Transverse colon (tissue), 4 donors: ENCODE measurements around the gene OLFM1. TPM values are rescaled to one million over a fixed set of nuclear protein-coding genes. Genes with fewer than 3 reads are reported as not detected.

Experiments used
- DNase-seq: peaks from one replicate; pipeline ENCODE4 v3.0.0-alpha.2; 2019
- H3K27ac ChIP-seq, 4 donors: fragments of 200-600 bp; sonication (generic); 2 replicates each; pipeline ENCODE4 v1.5.1; 2016 to 2018; ENCODE audit warnings: inconsistent platforms in 4 of 4
- H3K27me3 ChIP-seq: fragments of 200-600 bp; sonication (generic); 2 replicates; pipeline ENCODE4 v1.5.1; 2017; ENCODE audit warnings: inconsistent platforms
- H3K36me3 ChIP-seq, 4 donors: fragments of 200-600 bp; sonication (generic); 2 replicates each; pipeline ENCODE4 v1.5.1; 2017 to 2019; ENCODE audit warnings: inconsistent platforms in 4 of 4
- H3K4me1 ChIP-seq, 4 donors: fragments of 200-600 bp; sonication (generic); 2 replicates each; pipeline ENCODE4 v1.5.1; 2017 to 2020; ENCODE audit warnings: inconsistent platforms in 4 of 4
- H3K4me3 ChIP-seq, 4 donors: fragments of 200-600 bp; sonication (generic); 1 replicate in 1 of 4; 2 replicates in 3 of 4; pipeline versions ENCODE4 v1.5.1 to v1.6.1; 2017 to 2019; ENCODE audit warnings: inconsistent platforms in 4 of 4
- H3K9me3 ChIP-seq, 2 donors: fragments of 200-600 bp; sonication (generic); 2 replicates each; pipeline ENCODE4 v1.5.1; 2017 to 2019; ENCODE audit warnings: inconsistent platforms in 2 of 2
- EP300 ChIP-seq: sonication (generic); formaldehyde crosslinking; IDR thresholded peaks from one replicate; pipeline ENCODE4 v1.6.1; 2017; ENCODE audit warnings: antibody characterized with exemption, low read depth
- POLR2A ChIP-seq: fragments of 450-650 bp; IDR thresholded peaks from one replicate; pipeline ENCODE4 v1.6.1; 2016; ENCODE audit warnings: antibody characterized with exemption, mild to moderate bottlenecking, moderate library complexity
- POLR2AphosphoS5 ChIP-seq, 3 donors: sonication (generic); formaldehyde crosslinking; IDR thresholded peaks; one replicate each; pipeline ENCODE4 v1.6.1; 2016; ENCODE audit warnings: antibody characterized with exemption in 3 of 3
- WGBS, 2 donors: methylation state at CpG; one replicate each; pipeline ENCODE4 v1.1.5; 2018; ENCODE audit warnings: low coverage in 1 of 2; 5-methylcytosine and 5-hydroxymethylcytosine counted together
- in situ Hi-C, 4 donors: fragments of 200-750 bp; cut with MboI; loops; one replicate each; pipeline versions ENCODE4 v1.15.0 to v1.15.1; 2017; ENCODE audit warnings: low sequenced_read_pairs in 3 of 4, low pct_ligation_motif_present in 1 of 4, low pct_unique_long_range_greater_than_20kb in 1 of 4
- intact Hi-C: fragments of 100-400 bp; cut with DNase I; formaldehyde crosslinking; loops from one replicate; pipeline ENCODE4 v1.15.1; 2023; ENCODE audit warnings: low total_unique reads
- total RNA-seq, 4 donors: library from RNA; depleted of rRNA; stranded (reverse); fragments of >200 nt; gene quantifications; one replicate each; pipeline ENCODE4 v1.1.0, GENCODE V29; 2016
- TF ChIP-seq, protein P1 (sequence below), 5 experiments: fragments of 200-600 bp in 3 of 5; fragments of 450-650 bp in 2 of 5; sonication (generic) in 3 of 5; IDR thresholded peaks; 1 replicate in 2 of 5; 2 replicates in 3 of 5; pipeline ENCODE4 v1.5.1; 2016 to 2017; ENCODE audit warnings: antibody characterized with exemption in 5 of 5, inconsistent platforms in 3 of 5, mild to moderate bottlenecking in 2 of 5, moderate library complexity in 1 of 5

The OLFM1 gene
- total RNA-seq, 4 donors from 2014 or later = 3.7 to 7.8 (median 4.0) TPM; not detected in 1

DNA sequence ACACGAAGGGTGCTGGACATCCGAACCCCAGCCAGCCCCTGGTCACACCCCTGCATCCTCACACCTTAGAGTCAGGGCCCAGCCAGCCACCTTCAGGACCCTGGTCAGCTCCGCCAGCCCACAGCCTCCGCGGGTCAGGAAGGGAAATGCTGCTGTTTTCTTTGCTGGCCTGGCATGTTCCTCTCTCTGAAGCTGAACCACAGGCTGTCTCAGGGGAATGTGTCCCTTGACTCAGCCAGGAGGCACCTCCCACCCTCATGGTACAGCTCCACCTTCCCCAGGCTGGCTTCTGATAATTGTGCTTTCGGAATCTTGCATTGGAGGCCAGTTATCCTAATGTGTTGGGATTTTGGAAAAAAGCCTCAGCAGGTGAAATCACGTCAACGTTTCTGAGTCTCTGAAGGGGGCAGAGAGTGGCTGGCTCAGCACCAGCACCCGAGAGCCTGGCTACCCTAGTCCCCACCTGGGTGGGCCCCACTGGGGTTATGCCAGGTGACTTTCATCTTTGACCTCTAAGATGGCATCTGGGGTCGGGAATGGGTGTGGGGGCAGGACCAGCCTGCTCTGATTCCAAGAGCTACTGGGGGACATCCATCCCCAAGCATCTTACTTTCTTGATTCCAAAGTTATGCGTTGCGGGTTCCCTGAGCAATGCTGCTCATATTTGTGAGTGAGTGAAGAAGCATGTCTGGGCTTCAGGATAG is 9.8 kb upstream of the OLFM1 start:
- Histone ChIP-seq H3K27me3 (peaks cover 21% of the 10 kb centered on the region), H3K4me1 (peaks cover 0 to 15% (median 9%) of the 10 kb centered on the region in 4 donors), H3K9me3 (no peaks in the 10 kb centered on the region), H3K36me3 (no peaks in the 10 kb centered on the region), H3K4me3 (no peak overlapping the region), H3K27ac (no peak overlapping the region)
- intact Hi-C loops (no loop called here), in situ Hi-C loops (loop anchor here (25.0 kb wide), 2 partner anchors 260 to 335 kb away; no protein-coding TSS in a partner anchor)
- TF ChIP-seq, protein P1, sequence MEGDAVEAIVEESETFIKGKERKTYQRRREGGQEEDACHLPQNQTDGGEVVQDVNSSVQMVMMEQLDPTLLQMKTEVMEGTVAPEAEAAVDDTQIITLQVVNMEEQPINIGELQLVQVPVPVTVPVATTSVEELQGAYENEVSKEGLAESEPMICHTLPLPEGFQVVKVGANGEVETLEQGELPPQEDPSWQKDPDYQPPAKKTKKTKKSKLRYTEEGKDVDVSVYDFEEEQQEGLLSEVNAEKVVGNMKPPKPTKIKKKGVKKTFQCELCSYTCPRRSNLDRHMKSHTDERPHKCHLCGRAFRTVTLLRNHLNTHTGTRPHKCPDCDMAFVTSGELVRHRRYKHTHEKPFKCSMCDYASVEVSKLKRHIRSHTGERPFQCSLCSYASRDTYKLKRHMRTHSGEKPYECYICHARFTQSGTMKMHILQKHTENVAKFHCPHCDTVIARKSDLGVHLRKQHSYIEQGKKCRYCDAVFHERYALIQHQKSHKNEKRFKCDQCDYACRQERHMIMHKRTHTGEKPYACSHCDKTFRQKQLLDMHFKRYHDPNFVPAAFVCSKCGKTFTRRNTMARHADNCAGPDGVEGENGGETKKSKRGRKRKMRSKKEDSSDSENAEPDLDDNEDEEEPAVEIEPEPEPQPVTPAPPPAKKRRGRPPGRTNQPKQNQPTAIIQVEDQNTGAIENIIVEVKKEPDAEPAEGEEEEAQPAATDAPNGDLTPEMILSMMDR (IDR thresholded peaks at IDR 0.05) = no peak
- TF ChIP-seq POLR2AphosphoS5 (IDR thresholded peaks at IDR 0.05) (no peak), EP300 (no peak), POLR2A (no peak)
- DNase-seq = peak; percentile 5
- WGBS, 2 donors = 59% methylated on average over 12 of the region's 12 CpGs; no CpG with 5 or more reads in 1 of the 2 donors

DNA sequence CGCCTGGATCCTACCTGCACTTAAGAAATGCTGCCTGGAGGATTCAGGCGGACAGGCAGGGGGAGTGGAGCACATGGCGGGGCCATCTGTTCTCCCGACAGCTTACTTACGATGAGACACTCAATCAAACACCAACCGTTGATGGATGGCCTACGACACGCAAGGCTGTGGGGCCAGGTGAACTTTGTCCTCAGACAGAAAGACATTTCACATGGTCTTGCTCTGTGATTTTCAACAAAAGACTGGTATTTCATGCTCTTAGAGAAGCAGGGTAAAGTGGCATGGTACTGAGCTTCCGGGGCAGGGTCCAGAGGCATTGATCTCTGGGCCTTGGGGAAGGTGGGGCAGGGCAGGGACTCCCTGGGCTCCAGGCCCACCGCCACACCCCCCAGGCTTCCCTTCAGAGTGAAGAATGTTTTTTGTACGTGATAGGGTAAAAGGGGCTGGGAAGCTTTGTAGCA is 9.1 kb upstream of the OLFM1 start:
- DNase-seq = peak; percentile 1
- no peak overlapping the region for H3K4me3 ChIP-seq
- WGBS, 2 donors = 87 to 90% methylated on average over 2 to 11 of the region's 11 CpGs
- in situ Hi-C loops (loop anchor here (25.0 kb wide), 2 partner anchors 259 to 334 kb away; no protein-coding TSS in a partner anchor), intact Hi-C loops (no loop called here)
- H3K9me3 ChIP-seq = no peaks in the 10 kb centered on the region
- H3K27ac ChIP-seq = no peak overlapping the region
- no peak for TF ChIP-seq EP300
- TF ChIP-seq, protein P1 (IDR thresholded peaks at IDR 0.05) = no peak
- no peak for TF ChIP-seq POLR2A
- TF ChIP-seq POLR2AphosphoS5 (IDR thresholded peaks at IDR 0.05) = no peak
- no peaks in the 10 kb centered on the region for H3K36me3 ChIP-seq
- H3K4me1 ChIP-seq = peaks cover 0 to 15% (median 9%) of the 10 kb centered on the region in 4 donors
- peaks cover 21% of the 10 kb centered on the region for H3K27me3 ChIP-seq

DNA sequence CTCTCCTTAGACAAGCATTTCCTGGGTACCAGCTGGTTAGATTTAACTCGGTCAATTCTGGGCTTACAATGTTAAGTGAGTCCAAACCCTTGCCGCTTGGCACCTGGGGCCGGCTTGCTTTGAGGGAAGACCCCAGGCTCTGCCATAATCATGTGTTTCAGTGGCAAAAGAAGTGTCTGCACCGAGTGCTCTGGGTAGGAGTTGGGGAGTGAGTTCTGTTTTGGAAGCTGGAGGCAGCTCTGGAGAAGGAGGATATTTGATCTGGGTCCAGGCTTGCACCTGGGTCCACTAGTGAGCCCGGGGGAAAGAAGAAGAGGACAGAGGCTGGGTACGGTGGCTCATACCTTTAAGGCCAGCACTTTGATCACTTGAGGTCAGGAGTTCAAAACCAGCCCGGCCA is 8.4 kb upstream of the OLFM1 start:
- H3K4me1 ChIP-seq = peaks cover 0 to 20% (median 9%) of the 10 kb centered on the region in 4 donors
- in situ Hi-C loops (loop anchor here (25.0 kb wide), 2 partner anchors 258 to 333 kb away; no protein-coding TSS in a partner anchor), intact Hi-C loops (no loop called here)
- H3K4me3 ChIP-seq = no peak overlapping the region
- peak; percentile 1 for DNase-seq
- no peak overlapping the region for H3K27ac ChIP-seq
- H3K36me3 ChIP-seq = no peaks in the 10 kb centered on the region
- H3K9me3 ChIP-seq = no peaks in the 10 kb centered on the region
- peaks cover 21% of the 10 kb centered on the region for H3K27me3 ChIP-seq
- no peak for TF ChIP-seq POLR2A
- no peak for TF ChIP-seq EP300
- WGBS, 2 donors = 82 to 89% methylated on average over 4 to 7 of the region's 7 CpGs

DNA sequence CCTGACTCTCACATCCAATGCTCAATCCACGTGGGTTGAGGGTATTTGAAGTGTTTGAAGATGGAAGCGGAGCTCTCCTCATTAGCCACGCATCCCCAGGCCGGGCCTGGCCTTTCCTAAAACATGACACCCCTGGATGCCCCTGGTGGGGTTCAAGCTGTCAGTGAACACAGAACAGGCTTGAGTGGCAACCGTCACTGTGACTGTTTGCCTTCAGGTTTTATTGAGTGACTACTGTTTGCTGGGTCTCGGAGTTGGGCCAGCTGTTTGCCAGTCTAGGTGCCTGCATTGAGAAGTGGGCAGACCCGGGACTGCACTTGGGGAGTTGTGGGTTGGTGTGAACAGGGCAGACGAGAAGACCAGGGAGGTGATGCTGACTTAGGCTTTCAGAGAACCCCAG is 7.8 kb upstream of the OLFM1 start:
- Histone ChIP-seq H3K36me3 (no peaks in the 10 kb centered on the region), H3K4me1 (peaks cover 0 to 21% (median 9%) of the 10 kb centered on the region in 4 donors), H3K27ac (no peak overlapping the region), H3K27me3 (peaks cover 21% of the 10 kb centered on the region), H3K4me3 (no peak overlapping the region), H3K9me3 (no peaks in the 10 kb centered on the region)
- in situ Hi-C loops (loop anchor here (10.0 to 25.0 kb wide), 3 partner anchors 258 to 333 kb away; no protein-coding TSS in a partner anchor), intact Hi-C loops (no loop called here)
- TF ChIP-seq POLR2A (no peak), EP300 (no peak), POLR2AphosphoS5 (IDR thresholded peaks at IDR 0.05) (no peak)
- TF ChIP-seq, protein P1 (IDR thresholded peaks at IDR 0.05) = no peak
- WGBS, 2 donors = 80% methylated on average over 8 of the region's 8 CpGs; no CpG with 5 or more reads in 1 of the 2 donors
- DNase-seq = peak; percentile 1
